Neutrophil (primary cell): ENCODE results near the gene ATOH8.

Source experiments
- H3K27ac ChIP-seq: fragments of 200-600 bp; sonication (generic); 2 replicates; pipeline ENCODE4 v1.5.1; 2016; ENCODE audit warnings: mild to moderate bottlenecking, moderate library complexity
- H3K27me3 ChIP-seq: fragments of 200-600 bp; sonication (generic); 2 replicates; pipeline ENCODE4 v1.6.0; 2016; ENCODE audit warnings: mild to moderate bottlenecking
- H3K36me3 ChIP-seq: fragments of 200-600 bp; sonication (generic); 2 replicates; pipeline ENCODE4 v1.5.1; 2017
- H3K4me1 ChIP-seq, 2 experiments: fragments of 200-600 bp in 1 of 2; sonication (generic) in 1 of 2; 1 replicate in 1 of 2; 2 replicates in 1 of 2; pipeline versions ENCODE4 v1.5.1 to v1.6.1; 2013 to 2016; ENCODE audit warnings: low read depth in 1 of 2, low read length in 1 of 2, mild to moderate bottlenecking in 1 of 2, moderate library complexity in 1 of 2; ENCODE audit not compliant: control insufficient read depth in 1 of 2, insufficient read depth in 1 of 2
- H3K4me3 ChIP-seq, 2 experiments: fragments of 200-600 bp in 1 of 2; sonication (generic) in 1 of 2; 1 replicate in 1 of 2; 2 replicates in 1 of 2; pipeline ENCODE4 v1.5.1; 2013 to 2016; ENCODE audit warnings: low read depth in 1 of 2, low read length in 1 of 2, mild to moderate bottlenecking in 1 of 2, moderate library complexity in 1 of 2
- H3K9me3 ChIP-seq: fragments of 200-600 bp; sonication (generic); 2 replicates; pipeline ENCODE4 v1.5.1; 2016
- CTCF ChIP-seq: fragments of 200-600 bp; sonication (generic); IDR thresholded peaks from 2 replicates; pipeline ENCODE4 v1.5.1; 2016; ENCODE audit warnings: antibody characterized with exemption

The ATOH8 gene

GRCh38 chr2:85800586-85800985 lies 46.8 kb downstream of the ATOH8 start:
- no peaks in the 10 kb centered on the region for H3K27me3 ChIP-seq
- no peaks in the 10 kb centered on the region for H3K9me3 ChIP-seq
- H3K36me3 ChIP-seq, result no peaks in the 10 kb centered on the region
- no peak overlapping the region for H3K4me3 ChIP-seq
- no peak overlapping the region for H3K27ac ChIP-seq
- H3K4me1 ChIP-seq, result peaks cover 6% of the 10 kb centered on the region in 2 experiments
- TF ChIP-seq CTCF, result no peak

- peaks cover 15 to 18% of the 10 kb centered on the region in 2 experiments for H3K4me1 ChIP-seq
- no peak for TF ChIP-seq CTCF
- H3K27ac ChIP-seq, result no peak overlapping the region
- H3K27me3 ChIP-seq, result no peaks in the 10 kb centered on the region
- no peaks in the 10 kb centered on the region for H3K9me3 ChIP-seq
- no peaks in the 10 kb centered on the region for H3K36me3 ChIP-seq
- H3K4me3 ChIP-seq, result no peak overlapping the region
Measured at GRCh38 chr2:85801871-85802270, 48.1 kb downstream of the ATOH8 start.

- Histone ChIP-seq H3K4me1 (peaks cover 19 to 20% of the 10 kb centered on the region in 2 experiments), H3K4me3 (no peak overlapping the region), H3K9me3 (no peaks in the 10 kb centered on the region), H3K36me3 (no peaks in the 10 kb centered on the region), H3K27me3 (no peaks in the 10 kb centered on the region), H3K27ac (no peak overlapping the region)
- TF ChIP-seq CTCF, result no peak
Measured at GRCh38 chr2:85802354-85803103, 48.7 kb downstream of the ATOH8 start.

- Histone ChIP-seq H3K4me3 (no peak overlapping the region), H3K36me3 (no peaks in the 10 kb centered on the region), H3K9me3 (no peaks in the 10 kb centered on the region), H3K27ac (no peak overlapping the region), H3K27me3 (no peaks in the 10 kb centered on the region), H3K4me1 (peaks cover 19 to 20% of the 10 kb centered on the region in 2 experiments)
- no peak for TF ChIP-seq CTCF
Measured at GRCh38 chr2:85803704-85804425, 50.1 kb downstream of the ATOH8 start.

GRCh38 chr2:85804583-85804982 lies 50.8 kb downstream of the ATOH8 start:
- H3K9me3 ChIP-seq, result no peaks in the 10 kb centered on the region

More at GRCh38 chr2:85804583-85804982, 50.8 kb downstream of the ATOH8 start:
- Histone ChIP-seq H3K27ac (no peak overlapping the region), H3K4me1 (peaks cover 19 to 20% of the 10 kb centered on the region in 2 experiments), H3K27me3 (no peaks in the 10 kb centered on the region), H3K36me3 (no peaks in the 10 kb centered on the region), H3K4me3 (no peak overlapping the region)
- TF ChIP-seq CTCF, result peak; percentile 56
